Hematopoietic multipotent progenitor cell treated with erythropoietin and hydrocortisone succinate and interleukin-3 and kit ligand, for 4 days (in vitro differentiated cells): ENCODE measurements around the gene RPL35.

Experiments used
- DNase-seq: peaks from one replicate; pipeline ENCODE4 v3.0.0-alpha.2; 2015

Gene RPL35

GRCh38 chr9:124818431-124819281, 43.1 kb downstream of the RPL35 start:
- peak; percentile 54 for DNase-seq

DNA sequence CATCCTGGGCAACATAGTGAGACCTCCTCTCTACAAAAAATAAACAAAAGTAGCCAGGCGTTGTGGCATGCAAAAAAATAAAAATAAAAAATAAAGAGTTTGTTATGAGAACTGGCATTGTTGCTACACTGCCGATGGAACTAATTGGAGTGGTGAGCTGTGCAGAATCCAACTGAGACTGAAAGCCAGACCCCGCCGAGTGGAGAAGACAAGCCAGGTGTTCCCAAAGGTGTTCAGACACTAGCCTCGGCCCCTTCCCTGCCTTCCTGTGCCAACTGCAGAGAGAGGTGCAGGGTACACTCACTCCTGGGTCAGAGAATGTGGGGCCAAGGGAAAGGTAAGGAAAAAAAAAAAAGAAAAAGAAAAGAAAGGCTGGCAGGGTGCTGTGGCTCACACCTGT, 46.2 kb downstream of the RPL35 start:
- no peak for DNase-seq

DNA sequence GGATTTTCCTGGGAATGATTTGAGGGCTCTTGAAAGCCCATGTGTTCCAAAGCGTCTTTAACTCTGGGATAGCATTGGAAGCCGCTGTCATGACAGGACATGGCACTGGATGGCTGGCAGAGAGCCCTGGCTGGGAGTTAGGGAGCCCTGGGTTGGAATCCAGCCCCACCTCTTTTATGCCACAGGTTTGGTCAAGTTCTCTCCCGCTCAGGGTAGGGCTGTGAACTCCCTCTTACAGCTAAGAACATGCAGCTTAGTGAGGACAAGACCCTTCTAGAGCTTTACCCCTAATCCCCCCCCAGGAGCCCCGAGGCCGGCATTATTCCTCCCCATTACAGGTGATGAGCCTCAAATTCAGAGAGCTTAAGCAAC, 47.6 kb downstream of the RPL35 start:
- no peak for DNase-seq

- DNase-seq = no peak
Observed at GRCh38 chr9:124813501-124814163, 48.1 kb downstream of the RPL35 start.

- DNase-seq = no peak
Observed at GRCh38 chr9:124813041-124813440, 48.7 kb downstream of the RPL35 start.

DNA sequence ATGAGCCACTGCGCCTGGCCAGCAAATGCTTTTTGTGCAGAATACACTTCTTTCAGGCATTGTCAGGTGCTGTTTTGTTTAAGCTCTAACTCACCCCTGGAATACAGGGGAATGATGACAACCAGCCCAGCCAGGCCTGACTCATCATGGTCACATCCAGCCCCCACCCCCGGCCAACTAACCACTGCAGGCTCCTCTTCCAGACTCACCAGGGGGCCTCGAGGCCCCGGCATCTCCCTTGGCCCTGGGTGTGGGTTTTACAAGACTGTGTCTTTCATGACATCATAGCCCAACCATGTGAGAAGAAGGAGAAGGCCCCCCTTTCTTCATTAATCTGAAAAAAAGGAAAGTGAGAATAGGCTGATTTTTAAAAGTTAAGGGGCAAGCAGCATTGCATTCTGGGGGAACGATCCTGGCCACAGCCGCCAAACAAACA, 49.3 kb downstream of the RPL35 start:
- peak; percentile 15 for DNase-seq

GRCh38 chr9:124810663-124811355, 50.9 kb downstream of the RPL35 start:
- no peak for DNase-seq

- no peak for DNase-seq
Observed at GRCh38 chr9:124809741-124810500, 51.8 kb downstream of the RPL35 start.

GRCh38 chr9:124809211-124809610, 52.5 kb downstream of the RPL35 start:
- no peak for DNase-seq

DNA sequence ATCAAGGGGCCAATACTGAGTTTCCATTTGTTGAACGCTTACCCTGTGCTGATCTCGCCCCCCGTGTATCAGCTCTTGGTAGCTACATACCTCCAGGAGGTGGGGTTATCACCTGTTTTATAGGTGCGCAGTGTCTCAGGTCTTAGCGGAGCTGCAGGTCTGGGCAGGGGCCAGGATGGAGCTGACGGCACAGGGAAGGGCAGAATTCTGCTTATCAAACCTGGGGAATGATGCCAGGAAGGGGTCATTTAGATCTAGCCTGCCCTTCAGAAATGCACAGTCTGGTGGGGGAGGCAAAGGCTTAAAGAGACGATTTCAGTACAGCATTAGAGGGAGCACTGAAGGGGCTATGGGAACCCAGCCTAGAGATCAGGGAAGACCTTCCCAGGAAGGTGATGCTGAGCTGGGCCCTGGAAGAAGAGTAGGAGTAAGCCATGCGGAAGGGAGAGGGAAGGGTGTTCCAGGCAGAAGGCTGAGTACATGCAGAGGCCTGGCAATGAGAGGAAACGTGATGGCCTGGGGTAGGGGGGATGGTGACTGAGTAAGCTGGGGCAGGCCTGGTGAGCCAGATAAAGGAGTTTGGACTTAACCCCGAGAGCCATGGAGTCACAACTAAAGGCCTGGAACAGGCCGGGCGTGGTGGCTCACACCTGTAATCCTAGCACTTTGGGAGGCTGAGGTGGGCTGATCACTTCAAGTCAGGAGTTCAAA, 53.4 kb downstream of the RPL35 start:
- DNase-seq = peak; percentile 18
